Fibroblast of skin of abdomen (primary cell): ENCODE data around the gene TELO2.
A peak's percentile ranks its signal among the peaks of the same experiment; 100 is the strongest.

Experiments
- DNase-seq: peaks from one replicate; pipeline ENCODE4 v3.0.0-alpha.2; 2013

TELO2 gene

DNA sequence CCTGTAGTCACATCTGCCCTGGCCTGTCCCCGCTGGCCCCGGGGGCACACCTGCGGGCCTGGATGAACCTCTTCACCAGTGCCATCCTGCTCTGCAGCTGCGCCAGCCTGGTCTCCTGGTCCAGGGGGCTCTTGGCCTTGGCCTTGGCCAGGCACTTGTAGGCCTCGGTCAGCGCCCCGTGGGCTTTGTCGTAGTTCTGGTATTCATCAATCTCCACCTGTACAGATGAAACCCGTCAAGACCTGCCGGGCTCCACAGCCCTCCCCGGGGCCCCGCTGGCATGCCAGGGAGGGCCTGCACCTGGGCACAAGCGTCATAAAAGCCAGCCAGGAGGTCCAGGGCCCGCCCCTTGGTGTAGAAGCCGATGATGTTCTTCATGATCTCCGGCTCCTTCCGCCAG is 26.7 kb downstream of the TELO2 start:
- DNase-seq = no peak

DNA sequence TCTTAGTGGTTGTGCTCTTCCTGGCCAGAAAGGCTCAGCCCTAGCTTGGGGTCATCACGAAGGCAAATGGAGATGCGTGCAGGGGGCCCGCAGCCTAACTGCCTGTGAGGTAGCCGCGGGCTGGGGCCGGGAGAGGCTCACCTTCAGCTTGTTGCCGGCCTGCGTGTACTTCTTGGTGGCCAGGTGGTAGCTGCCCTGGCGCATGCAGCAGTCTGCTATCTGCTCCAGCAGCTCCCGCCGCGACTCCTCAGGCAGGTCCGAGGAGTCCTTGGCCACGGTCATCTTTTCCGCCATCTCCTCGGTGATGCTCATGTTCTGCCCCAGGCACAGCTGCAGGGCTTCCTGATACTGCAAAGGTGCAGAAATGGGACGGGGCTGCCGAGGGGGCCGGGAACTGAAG is 27.3 kb downstream of the TELO2 start:
- no peak for DNase-seq

DNA sequence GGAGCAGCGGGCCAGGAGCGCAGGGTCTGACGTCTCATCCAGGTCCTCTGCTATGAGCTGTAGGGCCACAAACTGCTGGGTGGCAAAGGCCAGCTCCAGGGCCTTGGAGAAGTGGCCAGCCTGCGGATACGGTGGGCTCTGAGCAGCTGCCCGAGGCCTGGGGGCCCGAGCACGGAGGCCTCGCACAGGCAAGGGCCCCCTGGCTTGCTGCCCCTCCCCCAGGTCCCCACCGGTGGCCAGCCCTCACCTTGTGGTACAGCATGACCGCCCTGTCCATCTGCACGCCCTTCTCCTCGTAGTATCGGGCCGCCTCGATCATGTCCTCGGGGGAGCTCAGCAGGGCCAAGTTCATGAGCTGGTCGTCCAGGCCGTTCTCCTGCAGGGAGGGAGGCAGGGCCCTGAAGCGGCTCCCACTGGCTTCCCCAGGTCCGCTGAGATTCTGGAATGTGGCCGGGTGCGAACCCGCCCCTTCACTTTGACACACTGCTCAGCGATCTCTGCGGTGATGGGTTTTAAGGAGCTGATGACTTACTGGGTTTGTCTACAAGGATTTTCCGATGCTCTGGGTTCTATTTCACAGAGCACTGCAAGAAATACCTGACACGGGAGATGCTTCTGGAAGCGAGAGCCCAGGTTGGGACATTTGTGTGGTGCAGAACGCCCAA is 30.6 kb downstream of the TELO2 start:
- no peak for DNase-seq

DNA sequence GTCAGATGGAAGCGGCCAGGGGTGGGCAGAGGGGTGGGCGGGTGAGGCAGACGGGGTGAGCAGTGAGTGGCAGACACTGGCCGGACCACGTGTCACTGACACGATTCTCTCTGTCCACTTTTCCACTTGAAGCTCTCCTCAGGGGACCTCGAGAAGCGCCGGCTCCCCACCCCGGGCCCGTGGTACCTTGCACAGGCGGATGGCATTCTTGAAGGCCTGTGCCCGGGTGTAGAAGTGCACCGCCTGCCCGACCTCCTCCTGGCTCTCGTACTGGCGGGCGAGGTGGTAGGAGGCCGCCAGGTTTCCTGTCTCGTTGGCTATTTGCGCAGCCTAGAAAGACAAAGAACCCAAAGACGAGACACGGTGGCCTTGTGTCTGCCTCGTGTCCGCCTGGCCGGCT is 31.2 kb downstream of the TELO2 start:
- DNase-seq = no peak

DNA sequence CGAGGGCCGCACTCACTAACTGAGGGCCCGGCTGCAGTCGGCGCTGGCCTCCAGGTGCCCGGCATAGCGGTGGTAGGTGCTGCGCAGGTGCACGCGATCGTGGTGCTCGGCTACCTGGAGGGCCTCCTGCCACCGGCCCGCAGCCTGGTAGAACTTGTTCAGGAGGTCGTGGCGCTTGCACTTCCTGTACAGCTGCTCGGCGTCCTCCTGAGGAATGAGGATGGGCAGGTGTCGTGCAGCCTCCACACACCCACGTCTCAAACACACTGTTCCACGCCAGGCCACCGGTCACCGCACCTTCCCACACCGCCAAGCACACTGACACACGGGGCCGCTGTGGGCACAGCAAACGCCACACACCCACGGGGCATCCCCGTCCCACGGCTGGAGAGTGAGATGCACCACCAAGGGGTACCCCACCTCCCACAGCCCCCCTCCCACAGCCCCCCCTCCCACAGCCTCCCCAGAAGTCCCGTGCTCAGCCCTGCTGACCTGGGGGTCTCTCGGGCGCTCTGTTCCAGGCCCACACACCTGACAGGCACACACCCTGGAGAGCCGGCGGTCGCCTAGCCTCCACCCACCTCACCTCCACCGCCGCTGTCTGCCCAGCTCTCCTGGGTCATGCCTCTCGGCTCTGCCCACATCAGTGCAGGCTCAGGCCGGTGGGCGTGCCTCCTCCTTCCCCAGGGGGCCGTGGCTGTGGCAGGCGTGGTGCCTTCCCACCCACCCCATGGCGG is 32.9 kb downstream of the TELO2 start:
- no peak for DNase-seq

DNA sequence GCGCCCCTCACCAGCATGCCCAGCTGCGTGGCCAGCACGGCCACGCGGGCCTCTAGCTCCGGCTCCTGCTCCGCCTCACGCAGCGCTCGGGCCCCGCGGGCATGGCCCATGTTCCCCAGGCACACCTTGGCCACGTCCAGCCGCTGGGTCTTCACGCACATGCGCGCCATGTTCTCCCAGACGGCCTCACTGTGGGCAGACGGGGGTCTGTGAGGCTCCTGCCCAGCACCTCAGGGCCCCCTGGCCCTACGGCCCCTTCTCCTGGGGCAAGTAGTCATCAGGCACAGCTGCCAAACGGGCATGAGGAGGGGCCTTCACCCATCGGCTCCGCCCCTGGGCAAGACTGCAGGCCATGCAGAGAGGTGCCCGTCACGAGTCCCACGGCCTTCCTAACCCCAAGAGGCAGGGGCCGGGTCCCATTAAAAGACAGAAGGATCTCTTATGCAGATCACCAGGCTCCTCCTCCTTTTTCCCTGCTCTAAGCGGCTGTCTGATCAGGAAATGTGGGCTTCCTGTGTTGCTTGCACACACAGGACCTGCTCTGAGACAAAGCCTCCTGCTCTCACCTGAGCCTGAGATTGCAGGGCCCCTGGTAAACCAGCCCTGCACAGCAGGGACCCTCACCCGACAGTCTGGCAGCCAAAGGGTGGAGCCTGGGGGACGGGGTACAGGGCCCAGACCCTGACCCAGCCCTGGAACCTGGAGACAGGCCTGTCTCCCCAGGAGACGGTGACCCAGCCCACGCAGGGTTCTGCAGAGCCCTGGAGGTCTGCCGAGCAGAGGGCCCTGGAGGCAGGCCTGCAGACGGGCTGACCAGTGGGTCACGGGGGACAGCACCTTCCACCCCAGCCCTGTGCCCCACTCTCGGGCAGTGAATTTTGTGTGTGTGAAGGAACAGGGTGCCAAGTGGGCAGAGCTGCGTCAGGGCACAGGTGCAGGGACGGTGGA is 33.7 kb downstream of the TELO2 start:
- DNase-seq = no peak

DNA sequence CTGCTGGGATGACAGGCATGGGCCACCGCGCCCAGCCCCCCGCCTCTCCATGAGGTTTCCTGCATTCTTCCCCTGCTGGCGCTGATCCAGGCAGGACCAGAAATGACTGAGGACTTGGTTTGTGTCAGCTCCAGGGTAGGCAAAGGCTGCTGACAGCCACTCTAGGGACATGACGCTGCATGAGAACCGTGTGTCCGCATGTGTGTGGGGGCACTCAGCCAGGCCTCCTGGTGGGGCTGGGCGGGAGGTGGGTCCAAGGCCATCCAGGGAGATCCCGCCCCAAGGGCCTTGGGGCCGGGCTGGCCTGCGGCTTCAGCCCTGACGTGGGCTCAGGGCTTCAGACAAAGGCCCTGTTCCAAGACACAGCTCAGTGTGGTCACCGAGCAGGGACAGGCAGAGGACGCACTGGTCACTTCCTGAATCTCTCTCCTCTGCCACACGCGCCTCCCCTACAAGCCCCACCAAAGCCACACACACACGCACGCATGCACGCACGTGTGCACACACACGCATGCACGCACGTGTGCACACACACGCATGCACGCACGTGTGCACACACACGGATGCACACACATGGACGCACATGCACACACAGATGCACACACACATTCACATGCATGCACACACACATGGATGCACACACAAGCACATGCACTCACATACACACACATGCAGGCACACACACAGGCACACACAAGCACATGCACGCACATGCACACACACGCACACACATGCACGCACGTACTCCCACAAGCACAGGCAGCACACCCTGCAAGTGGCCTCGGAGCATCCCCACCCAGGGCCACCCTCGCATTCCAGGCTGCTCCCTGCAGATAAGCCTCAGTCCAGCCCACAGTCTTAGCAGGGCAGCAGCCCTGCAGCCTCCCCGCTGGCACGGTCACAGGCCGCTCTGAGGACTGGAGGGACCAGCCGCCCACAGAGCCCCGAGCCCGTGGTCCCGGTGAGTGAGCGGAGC is 35.0 kb downstream of the TELO2 start:
- peak; percentile 21 for DNase-seq

DNA sequence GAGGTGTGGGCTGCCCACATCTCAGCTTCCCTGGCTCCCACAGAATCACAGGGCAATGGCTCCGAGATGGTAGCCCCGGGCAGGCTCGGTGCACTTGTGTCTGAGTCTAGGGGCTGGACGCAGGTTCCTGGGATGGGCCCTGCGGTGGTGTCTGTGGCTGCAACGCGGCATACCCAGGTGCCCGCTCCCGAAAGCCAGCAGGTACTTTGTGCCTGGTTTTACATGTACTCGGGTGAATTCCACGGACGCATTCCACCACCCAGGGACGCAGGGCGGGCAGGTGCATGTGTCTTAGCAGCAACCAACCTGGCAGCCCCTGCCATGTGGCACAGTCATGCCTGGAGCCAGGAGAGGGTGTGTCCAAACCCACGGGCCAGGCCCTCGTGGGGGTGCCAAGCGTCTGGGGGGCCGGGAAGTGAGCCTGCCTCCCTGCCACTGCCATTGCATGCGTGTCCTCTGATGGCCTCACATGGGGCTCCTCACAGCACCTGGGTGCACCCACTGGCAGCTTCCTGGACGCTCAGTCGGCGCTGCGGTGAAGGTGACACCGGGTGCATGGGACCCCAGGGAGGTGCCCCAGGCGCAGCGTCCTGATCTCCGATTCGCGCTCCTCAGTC is 35.9 kb downstream of the TELO2 start:
- no peak for DNase-seq

DNA sequence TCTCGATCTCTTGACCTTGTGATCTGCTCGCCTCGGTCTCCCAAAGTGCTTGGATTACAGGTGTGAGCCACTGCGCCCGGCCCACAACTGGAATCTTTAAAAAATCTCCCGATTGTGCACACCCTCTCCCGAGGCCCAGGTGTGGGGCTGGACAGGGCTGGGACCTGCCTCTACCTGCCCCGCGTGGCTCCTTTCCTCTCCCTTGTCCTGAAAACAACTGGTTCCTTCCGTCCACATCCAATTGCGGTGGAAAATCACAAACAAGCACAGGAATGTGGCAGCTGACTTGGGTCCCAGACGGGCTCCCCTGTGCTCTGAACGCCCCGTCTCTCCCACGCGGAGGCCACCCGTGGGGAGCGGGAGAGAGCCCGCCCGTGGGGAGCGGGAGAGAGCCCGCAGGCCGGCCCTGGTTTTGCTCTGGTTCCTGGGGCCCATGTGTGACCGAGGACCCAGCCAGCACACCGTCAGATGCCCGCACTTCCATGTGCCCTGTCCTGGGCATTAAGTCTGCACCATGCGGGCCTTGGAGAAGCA is 37.3 kb downstream of the TELO2 start:
- no peak for DNase-seq

DNA sequence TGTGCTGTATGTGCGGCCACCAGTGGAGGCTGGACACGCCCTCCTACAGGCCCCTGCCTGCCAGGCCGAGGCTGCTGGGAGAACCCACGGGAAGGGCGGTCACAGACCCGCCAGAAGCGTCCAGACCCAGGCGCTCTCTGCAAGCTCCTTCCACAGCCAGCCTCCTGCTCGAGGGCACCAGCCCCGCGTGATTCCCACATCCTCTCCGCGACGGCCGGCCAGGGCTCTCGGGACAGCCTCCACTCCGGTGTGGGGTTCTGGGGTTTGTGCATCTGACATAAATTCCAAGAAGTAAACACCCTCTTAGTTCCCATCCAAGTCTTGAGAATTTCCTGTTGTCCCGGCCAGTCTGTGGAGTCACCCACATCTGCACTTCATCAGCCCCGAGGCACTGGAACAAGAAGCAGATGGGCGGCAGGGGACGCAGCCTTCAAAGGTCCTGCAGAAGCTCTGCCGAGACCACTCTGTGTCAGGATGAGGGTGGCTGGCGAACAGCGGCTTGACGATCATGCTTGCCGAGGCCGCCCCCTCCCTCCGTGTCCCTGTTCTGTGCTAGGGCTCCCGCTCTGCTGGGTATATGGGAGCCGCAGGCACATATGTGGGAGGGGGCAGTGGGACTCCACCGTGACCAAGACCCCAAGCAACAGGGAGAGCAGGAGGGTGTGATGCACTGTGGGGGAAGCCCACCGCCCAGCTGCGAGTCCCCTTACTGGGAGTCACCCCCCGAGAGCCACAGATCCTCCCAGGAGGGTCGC is 37.9 kb downstream of the TELO2 start:
- DNase-seq = peak; percentile 89

DNA sequence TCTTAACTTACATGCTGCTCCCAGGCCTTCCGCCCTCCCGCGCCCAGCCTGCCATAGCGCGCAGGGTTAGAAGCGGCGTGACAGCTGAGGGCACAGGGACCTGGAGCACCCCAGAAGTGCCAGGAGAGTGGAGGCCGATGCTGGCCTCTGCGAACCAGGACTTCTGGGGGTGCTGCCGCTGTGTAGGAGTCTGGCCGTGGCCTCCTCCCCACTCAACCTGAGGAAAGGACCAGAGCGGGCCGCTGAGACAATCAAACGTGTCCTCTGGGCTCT is 38.4 kb downstream of the TELO2 start:
- no peak for DNase-seq

DNA sequence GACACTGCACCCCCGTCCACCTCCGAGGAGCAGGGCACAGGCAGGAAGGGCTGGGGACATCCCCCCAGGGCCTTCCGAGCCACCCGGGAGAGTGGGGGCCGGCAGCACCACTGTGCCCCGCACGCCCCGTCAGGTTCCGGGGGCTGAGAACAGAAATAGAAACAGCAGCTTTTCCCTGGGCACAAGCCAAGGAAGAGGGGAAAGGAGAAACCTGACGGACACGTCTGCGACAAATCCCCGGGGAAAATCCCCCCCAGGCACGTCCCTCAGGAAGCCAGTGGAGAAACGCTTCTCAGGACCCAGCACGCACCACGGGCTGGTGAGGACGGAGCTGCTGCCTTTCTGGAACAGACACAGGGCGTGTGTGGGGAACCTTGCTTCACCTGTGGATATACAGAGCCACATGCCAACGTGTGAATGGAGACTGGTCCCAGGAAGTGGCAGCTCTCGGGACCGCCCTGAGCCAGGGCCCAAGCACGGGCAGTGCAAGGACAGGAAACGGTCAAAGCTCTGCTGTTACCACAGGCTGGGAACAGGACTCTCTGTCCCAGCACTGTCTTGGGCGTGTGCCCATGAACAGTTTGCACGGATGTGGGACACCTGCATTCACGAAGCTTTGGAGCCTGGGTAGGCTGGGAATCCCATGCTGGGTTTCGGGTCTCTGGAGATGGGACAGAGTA is 39.1 kb downstream of the TELO2 start:
- DNase-seq = no peak

DNA sequence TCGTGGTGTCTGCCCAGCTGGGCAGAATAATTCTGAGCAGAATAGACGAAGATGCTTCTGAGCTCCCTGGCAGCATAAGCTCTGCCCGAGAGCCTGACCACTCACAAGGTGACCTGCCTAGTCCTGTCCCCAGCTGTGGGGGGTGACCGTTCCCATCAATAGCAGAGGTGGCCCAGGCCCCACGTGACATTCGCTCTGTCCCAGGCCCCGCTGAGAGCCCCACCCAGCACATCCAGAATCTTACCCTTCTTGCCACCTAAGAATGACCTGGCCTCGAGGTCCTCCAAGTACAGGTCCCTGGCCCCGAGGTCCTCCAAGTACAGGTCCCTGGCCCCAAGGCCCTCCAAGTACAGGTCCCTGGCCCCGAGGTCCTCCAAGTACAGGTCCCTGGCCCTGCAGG is 39.6 kb downstream of the TELO2 start:
- no peak for DNase-seq

DNA sequence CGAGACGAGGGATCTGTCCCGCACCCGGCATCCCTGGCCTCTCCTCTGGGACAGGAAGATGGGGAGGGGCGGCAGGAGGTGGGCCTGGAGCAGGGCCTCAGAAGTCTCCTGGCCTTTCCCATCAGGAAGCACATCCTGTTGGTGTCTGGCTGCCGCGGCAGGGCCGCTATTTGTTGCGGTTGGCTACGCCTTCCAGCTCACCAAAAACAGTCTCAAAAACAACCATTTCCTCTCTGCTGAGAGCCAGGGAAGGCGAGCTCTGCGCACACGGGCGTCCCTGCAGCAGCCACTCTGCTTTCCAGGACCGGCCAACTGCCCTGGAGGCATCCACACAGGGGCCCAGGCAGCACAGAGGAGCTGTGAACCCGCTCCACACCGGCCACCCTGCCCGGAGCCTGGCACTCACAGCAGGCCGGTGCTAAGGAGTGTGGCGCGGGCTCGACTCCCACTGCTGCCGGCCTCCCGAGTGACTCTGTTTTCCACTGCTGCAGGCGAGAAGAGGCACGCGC is 40.3 kb downstream of the TELO2 start, which contains the start of gene TMEM204:
Gene TMEM204 (plus strand): TSS at position 224 of the 509 bp plus-strand sequence. CDS start 610 bp downstream, outside the sequence.
- peak; percentile 86 for DNase-seq

DNA sequence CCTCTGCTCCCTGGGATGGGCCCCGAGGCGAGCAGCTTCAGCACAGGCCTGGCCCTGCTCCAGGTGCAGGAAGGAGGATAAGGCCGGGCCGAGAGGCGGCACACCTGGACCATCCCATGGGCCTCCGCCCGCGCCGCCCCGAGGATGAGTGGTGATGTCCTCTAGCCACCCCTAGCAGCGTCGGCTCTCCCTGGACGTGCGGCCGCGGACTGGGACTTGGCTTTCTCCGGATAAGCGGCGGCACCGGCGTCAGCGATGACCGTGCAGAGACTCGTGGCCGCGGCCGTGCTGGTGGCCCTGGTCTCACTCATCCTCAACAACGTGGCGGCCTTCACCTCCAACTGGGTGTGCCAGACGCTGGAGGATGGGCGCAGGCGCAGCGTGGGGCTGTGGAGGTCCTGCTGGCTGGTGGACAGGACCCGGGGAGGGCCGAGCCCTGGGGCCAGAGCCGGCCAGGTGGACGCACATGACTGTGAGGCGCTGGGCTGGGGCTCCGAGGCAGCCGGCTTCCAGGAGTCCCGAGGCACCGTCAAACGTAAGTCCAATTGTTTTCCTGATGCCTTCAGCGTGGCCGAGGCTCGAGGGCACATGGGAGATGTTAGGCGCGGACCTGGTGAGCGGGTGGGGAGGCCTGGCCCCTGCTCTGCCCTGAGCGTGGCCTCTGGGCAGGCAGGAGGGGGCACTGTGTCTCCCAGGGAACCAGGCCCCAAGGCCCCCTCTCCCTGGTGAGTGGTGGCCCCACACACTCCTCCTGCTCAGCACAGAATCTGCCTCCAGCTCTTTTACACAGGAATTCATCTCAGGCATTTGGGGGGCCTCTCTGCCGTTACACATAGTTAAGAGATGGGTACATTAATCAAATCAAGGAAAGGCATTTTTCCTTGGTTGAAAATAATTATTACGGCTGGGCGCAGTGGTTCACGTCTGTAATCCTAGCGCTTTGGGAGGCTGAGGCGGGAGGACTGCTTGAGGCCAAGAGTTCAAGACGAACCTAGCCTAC is 41.2 kb downstream of the TELO2 start:
- DNase-seq = peak; percentile 63

DNA sequence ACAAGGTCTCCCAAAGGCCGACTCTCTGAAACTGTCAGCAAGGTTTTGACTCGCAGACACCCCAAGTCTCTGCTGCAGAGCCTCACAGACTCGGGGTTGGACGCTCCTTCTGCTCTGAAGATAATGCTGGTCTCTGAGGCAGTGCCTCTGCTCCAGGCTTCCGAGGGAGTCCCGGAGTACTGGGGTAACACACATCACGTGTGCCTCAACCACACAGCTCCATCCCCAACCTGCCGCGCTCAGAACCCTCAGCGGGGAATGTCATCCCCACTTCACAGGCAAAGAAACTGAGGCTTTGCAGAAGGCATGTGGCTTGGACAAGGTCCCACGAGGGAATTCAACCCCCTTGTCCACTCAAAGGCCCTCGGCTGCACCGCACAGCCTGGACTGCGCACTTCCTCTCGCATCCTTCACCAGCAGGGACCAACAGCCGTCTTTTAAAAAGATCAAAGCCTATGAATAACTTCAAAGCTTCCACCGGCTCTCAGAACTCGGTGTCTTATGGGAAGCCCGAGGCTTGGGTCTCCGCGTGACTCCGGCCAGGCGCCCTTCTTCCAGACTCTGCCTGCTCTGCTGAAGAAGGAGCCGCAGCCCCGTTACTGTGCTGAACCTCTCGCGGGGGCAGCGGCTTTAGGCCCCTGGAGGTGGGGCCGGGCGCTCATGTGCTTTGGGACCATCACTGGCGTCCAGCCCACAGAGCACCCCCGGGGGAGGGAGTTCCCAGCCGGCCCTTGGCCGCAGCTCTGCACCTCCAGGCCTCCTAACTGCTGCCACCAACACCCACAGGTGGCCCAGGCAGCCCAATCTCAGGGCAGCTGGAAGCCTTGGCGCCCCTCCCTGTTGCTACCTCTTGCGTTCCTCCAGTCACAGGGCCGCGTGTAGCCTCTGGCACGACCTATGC is 42.5 kb downstream of the TELO2 start:
- no peak for DNase-seq

DNA sequence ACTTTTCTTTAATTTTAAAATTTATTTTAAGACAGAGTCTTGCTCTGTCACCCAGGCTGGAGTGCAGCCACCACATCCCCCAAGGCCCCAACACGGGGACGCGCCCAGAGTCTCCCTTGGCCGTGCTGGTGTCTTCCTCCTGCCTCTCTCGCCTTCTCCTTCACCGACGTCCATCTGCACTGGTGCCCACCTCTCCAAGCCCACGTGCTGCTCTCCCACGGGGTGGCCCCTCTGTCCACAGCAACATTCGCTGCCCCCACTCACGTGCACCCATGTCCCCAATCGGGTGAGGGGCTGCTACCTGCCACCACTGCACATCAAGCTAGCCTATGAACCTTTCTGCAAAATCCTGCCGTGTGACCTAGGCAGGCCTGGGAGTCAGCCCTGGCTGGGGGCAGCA is 43.4 kb downstream of the TELO2 start:
- DNase-seq = no peak
